Gastrocnemius medialis (tissue), 4 donors: ENCODE data around the gene PRPF40A.

Experiments used
- POLR2A ChIP-seq, 2 donors: fragments of 450-650 bp; IDR thresholded peaks; one replicate each; pipeline ENCODE4 v1.6.1; 2017; ENCODE audit warnings: antibody characterized with exemption in 2 of 2, mild to moderate bottlenecking in 2 of 2, moderate library complexity in 2 of 2
- TF ChIP-seq, protein P1 (sequence below), 5 experiments: fragments of 450-650 bp in 3 of 5; fragments of 200-600 bp in 2 of 5; sonication (generic) in 2 of 5; IDR thresholded peaks in 4 of 5; conservative IDR thresholded peaks in 1 of 5; 1 replicate in 4 of 5; 2 replicates in 1 of 5; pipeline ENCODE4 v1.5.1; 2016 to 2019; ENCODE audit warnings: antibody characterized with exemption in 5 of 5, mild to moderate bottlenecking in 3 of 5, moderate library complexity in 3 of 5

- TF ChIP-seq, protein P1, sequence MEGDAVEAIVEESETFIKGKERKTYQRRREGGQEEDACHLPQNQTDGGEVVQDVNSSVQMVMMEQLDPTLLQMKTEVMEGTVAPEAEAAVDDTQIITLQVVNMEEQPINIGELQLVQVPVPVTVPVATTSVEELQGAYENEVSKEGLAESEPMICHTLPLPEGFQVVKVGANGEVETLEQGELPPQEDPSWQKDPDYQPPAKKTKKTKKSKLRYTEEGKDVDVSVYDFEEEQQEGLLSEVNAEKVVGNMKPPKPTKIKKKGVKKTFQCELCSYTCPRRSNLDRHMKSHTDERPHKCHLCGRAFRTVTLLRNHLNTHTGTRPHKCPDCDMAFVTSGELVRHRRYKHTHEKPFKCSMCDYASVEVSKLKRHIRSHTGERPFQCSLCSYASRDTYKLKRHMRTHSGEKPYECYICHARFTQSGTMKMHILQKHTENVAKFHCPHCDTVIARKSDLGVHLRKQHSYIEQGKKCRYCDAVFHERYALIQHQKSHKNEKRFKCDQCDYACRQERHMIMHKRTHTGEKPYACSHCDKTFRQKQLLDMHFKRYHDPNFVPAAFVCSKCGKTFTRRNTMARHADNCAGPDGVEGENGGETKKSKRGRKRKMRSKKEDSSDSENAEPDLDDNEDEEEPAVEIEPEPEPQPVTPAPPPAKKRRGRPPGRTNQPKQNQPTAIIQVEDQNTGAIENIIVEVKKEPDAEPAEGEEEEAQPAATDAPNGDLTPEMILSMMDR (IDR thresholded peaks at IDR 0.05 in 4 of 5, conservative IDR thresholded peaks at IDR 0.05 in 1 of 5), result no peak
- no peak for TF ChIP-seq POLR2A (IDR thresholded peaks at IDR 0.05)
These were observed 84.5 kb downstream of the PRPF40A start for GRCh38 chr2:152632736-152633135.
